OCI-LY7 (cell line): ENCODE results near the gene TASOR.

ENCODE experiments used
- CTCF ChIP-seq: fragments of 200-600 bp; sonication (generic); conservative IDR thresholded peaks from 2 replicates; pipeline ENCODE4 v1.5.1; 2014; ENCODE audit warnings: mild to moderate bottlenecking, antibody characterized with exemption, low read length, moderate library complexity, mixed read lengths
- EZH2phosphoT487 ChIP-seq: fragments of 200-600 bp; sonication (generic); IDR thresholded peaks from 2 replicates; pipeline ENCODE4 v1.6.1; 2018; ENCODE audit warnings: low read depth, borderline replicate concordance, mild to moderate bottlenecking, mixed run types, antibody characterized with exemption, low read length, moderate library complexity, mixed read lengths

GRCh38 chr3:56655709-56656108 lies 27.4 kb downstream of the TASOR start:
- TF ChIP-seq CTCF (no peak), EZH2phosphoT487 (no peak)
